Muscle layer of duodenum (tissue), 2 donors: ENCODE data around the gene NPBWR2.
A peak's percentile ranks its signal among the peaks of the same experiment; 100 is the strongest.

Source experiments
- H3K27ac ChIP-seq: one replicate; pipeline ENCODE4 v1.7.0; 2013; ENCODE audit warnings: mild to moderate bottlenecking, low read length
- H3K27me3 ChIP-seq: one replicate; pipeline ENCODE4 v1.7.0; 2013; ENCODE audit warnings: low read depth, mild to moderate bottlenecking, control low read depth, low read length
- H3K36me3 ChIP-seq, 2 donors: one replicate each; pipeline ENCODE4 v1.7.0; 2013; ENCODE audit warnings: low read length in 2 of 2, control low read depth in 1 of 2, mild to moderate bottlenecking in 1 of 2; ENCODE audit not compliant: insufficient read depth in 2 of 2, control insufficient read depth in 1 of 2
- H3K4me1 ChIP-seq, 2 donors: one replicate each; pipeline ENCODE4 v1.7.0; 2013; ENCODE audit warnings: low read length in 2 of 2, mild to moderate bottlenecking in 2 of 2, control low read depth in 1 of 2, moderate library complexity in 1 of 2; ENCODE audit not compliant: insufficient read depth in 2 of 2, control insufficient read depth in 1 of 2
- H3K4me3 ChIP-seq, 2 donors: one replicate each; pipeline ENCODE4 v1.7.0; 2013; ENCODE audit warnings: low read length in 2 of 2, low read depth in 1 of 2, mild to moderate bottlenecking in 1 of 2
- H3K9me3 ChIP-seq, 2 donors: one replicate each; pipeline ENCODE4 v1.7.0; 2013; ENCODE audit warnings: low read length in 2 of 2, control low read depth in 1 of 2, mild to moderate bottlenecking in 1 of 2; ENCODE audit not compliant: control insufficient read depth in 1 of 2
- donor health status: healthy.

Gene NPBWR2

DNA sequence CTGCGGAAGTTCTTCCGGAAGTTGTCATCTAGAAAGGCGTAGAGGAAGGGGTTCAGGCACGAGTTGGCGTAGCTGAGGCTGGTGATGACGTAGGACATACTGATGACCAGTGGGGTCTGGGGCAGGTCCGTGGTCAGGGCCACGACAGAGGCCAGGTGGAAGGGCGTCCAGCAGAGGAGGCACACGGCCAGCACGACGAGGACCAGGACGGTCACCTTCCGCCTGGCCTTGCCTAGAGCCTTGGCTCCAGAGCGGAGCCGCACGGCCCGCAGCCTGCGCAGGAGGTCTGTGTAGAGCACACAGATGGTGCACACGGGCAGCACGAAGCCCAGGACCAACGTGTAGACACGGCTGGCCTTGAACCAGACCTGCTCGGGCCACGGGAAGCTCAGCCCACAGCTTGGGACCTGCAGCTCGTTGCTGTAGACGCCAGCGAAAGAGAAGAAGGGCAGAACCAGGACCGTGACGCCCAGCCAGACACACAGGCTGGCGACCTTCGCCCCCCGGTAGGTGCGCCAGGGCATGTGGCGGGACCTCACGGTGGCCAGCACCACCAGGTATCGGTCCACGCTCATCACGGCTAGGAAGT, 1.4 kb downstream of the NPBWR2 start:
- Histone ChIP-seq H3K27ac (no peak overlapping the region), H3K4me3 (no peak overlapping the region), H3K4me1 (peaks cover 0 to 7% of the 10 kb centered on the region in 2 donors), H3K36me3 (no peaks in the 10 kb centered on the region), H3K27me3 (peaks cover 16% of the 10 kb centered on the region), H3K9me3 (no peaks in the 10 kb centered on the region)

DNA sequence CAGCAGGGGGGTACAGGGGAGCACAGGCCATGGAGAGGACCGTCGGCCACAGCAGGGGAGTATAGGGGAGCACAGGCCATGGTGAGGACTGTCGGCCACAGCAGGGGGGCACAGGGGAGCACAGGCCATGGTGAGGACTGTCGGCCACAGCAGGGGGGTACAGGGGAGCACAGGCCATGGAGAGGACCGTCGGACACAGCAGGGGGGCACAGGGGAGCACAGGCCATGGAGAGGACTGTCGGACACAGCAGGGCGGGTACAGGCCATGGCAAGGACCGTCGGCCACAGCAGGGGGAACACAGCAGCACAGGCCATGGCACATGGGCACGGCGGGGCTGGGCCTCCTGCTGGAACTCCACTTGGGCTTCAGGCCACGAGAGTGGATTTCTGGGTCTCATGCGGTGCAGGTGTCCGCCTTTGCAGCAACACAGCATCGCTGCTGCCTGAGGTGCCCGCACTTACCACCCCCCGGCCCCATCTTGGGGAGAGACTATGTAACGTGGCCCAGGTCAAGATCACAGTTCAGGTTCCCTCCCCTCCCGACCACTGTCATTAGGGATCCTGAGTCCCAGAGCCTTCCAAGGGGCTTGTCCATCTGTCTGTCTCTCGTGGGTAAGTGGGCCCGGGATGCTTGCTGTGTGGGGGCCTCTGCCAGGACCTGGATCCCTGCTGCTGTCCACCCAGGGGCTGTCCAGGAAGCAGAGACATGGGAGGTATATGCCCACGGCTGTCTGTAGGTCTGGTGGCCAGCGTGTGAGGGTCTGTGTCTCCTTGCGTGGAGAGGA, 2.5 kb downstream of the NPBWR2 start:
- no peaks in the 10 kb centered on the region for H3K9me3 ChIP-seq
- H3K4me3 ChIP-seq, result no peak overlapping the region
- H3K36me3 ChIP-seq, result no peaks in the 10 kb centered on the region
- peaks cover 25% of the 10 kb centered on the region for H3K27me3 ChIP-seq
- peaks cover 0 to 7% of the 10 kb centered on the region in 2 donors for H3K4me1 ChIP-seq
- H3K27ac ChIP-seq, result no peak overlapping the region

DNA sequence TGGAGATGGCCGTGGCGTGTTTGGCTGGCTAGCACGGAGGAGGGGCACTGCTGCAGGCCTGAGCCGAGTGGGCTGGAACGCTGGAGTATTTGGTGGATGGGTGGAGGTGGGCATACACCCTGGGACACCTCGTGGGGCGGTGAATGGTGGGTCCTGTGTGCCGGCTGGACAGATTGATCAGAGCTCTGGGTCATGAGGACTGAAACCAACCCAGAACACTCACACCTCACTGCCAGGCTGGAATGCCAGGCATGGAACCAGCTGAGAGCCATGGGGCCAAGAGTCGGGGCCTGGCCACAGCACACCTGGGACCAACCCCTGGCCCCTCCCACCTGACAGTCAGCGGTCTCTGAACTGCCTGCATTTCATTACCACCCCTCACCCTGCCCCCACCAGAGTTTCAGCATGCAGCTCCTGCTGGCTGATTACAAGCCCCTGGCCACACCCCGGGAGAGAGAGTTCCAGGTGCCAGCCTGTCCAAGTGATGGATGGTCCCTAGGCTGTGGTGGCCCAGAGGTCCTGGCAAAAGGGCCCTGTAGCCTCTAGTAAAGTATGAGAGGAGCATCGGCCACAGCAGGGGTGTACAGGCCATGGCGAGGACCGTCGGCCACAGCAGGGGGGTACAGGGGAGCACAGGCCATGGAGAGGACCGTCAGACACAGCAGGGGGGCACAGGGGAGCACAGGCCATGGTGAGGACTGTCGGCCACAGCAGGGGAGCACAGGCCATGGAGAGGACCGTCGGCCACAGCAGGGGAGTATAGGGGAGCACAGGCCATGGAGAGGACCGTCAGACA, 3.3 kb downstream of the NPBWR2 start:
- peaks cover 25% of the 10 kb centered on the region for H3K27me3 ChIP-seq
- no peaks in the 10 kb centered on the region for H3K9me3 ChIP-seq
- no peaks in the 10 kb centered on the region for H3K36me3 ChIP-seq
- H3K27ac ChIP-seq, result no peak overlapping the region
- no peak overlapping the region for H3K4me3 ChIP-seq
- H3K4me1 ChIP-seq, result peaks cover 0 to 7% of the 10 kb centered on the region in 2 donors

DNA sequence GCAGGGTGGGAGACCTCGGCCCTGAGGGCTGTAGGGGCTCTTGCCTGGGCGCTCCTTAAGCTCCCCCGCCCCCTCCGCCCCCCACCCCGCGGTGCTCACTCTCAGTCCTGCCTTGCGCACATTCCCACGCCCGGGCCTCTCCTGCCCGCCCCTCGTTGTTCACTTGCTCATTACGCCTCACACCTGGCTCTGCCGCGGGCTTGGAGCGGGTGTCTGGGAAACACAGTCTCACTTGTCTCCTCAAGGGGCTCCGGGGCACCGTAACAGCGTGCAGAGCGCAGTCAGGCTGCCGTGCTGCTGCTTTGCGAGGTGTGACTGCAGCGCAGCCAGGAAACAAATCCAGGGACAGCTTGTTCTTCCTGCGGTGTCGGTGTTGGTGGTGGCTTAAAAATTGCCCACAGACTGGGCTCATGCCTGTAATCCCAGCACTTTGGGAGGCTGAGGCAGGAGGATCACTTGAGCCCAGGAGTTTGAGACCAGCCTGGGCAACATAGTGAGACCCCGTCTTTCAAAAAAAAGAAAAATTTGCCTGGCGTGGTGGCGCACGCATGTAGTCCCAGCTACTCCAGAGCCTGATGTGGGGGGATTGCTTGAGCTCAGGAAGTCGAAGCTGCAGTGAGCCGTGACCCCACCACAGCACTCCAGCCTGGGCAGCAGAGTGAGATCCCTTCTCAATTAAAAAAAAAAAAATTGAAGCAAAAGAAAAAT, 4.6 kb downstream of the NPBWR2 start:
- Histone ChIP-seq H3K27ac (no peak overlapping the region), H3K4me1 (peaks cover 0 to 7% of the 10 kb centered on the region in 2 donors), H3K36me3 (no peaks in the 10 kb centered on the region), H3K4me3 (peak overlapping the region in 1 of 2 donors; percentile 50), H3K9me3 (no peaks in the 10 kb centered on the region), H3K27me3 (peaks cover 25% of the 10 kb centered on the region)

DNA sequence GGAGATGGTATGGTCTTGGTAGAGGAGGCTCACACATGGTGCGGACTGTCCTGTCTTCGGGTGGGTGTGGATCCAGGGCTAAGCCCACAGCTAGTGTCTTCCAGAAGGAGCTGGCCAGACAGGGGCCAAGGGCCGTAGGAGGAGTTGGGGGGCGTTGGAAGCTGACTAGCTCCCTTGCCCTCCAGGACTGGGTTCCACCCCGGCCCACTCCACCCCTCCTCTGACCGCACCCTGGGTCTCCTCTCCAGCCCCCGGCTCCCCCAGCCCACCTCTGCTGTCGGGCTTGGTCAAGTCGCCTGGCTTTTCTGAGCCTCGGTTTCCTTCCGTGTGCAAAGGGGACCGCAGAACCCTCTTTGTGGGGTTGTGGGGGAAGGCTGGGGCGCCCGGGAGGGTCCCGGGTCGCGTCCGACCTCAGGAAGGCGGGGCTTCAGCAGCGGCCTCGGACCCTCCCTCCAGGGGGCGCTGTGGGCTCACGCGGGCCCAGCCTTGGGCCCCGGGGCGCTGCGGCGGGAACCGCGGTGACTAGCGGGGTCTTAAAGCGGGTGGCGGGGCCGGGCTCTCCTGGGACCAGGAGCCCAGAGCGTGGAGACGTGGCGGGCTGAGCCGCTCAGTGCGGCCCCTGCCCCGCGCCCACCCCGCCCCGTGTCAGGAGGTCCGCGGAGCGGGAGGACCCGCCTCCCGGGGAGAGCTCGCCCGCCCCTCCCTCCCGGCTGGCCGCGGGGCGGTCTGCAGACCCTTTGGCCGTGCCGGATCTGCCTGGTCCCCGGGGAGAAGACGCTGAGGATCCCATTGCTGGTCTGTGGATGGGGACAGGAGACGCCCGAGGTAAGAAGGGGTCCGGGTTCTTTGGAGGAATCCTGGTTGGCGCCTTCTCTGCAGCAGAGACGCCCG, 5.4 kb downstream of the NPBWR2 start:
- H3K4me1 ChIP-seq, result peaks cover 0 to 7% of the 10 kb centered on the region in 2 donors
- peaks cover 25% of the 10 kb centered on the region for H3K27me3 ChIP-seq
- H3K4me3 ChIP-seq, result peak overlapping the region in 1 of 2 donors; percentile 50
- H3K9me3 ChIP-seq, result no peaks in the 10 kb centered on the region
- H3K36me3 ChIP-seq, result no peaks in the 10 kb centered on the region
- H3K27ac ChIP-seq, result no peak overlapping the region

DNA sequence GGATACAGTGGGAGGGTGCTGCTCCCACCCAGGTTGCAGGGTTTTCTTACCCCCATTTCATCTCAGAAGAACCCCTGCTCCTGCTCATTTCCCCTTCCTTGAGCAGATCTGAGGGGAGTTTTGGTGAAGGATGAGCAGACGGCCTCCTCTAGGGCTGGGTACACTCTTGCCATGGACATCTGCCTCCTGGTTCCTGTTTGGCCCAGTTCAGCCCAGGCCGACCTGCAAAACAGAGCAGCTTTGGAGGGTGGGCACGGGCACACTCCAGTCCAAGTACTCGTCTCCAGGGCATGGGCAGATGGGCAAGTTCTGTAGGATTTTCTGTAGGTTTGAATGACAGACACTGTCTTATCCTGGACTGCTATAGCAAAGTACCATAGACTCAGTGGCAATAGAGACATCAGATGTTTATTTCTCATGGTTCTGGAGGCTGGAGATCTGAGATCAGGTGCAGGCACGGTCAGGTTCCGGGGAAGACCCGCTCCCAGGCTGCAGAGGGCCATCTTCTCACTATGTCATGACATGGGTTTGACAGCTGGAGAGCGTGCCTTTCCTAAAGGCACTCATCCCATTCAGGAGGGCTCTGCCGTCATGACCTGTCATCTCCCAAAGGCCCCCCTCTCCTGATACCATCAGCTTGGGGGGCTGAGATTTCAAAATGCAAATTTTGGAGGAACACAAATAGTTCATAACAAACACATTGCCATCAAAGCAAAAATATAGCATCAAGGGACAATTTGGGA, 6.2 kb downstream of the NPBWR2 start:
- H3K4me3 ChIP-seq, result no peak overlapping the region
- peaks cover 25% of the 10 kb centered on the region for H3K27me3 ChIP-seq
- peaks cover 0 to 7% of the 10 kb centered on the region in 2 donors for H3K4me1 ChIP-seq
- no peaks in the 10 kb centered on the region for H3K36me3 ChIP-seq
- H3K27ac ChIP-seq, result no peak overlapping the region
- H3K9me3 ChIP-seq, result no peaks in the 10 kb centered on the region

DNA sequence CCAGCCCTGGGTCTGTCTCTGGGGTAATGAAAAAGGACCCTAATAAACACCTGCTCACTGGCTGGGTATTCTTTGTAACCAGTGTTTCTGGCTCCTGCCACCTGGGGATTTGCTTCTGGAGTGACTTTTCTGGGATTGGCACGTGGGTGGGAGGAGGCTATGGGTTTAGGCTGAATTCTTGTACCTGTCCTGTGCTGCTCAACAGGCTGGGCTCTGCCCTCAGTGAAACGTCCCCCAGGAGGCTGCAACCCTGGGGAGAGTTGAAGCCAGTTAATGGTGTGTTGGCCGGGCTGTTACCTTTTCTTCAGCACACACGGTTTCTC, 6.8 kb downstream of the NPBWR2 start:
- H3K27ac ChIP-seq, result no peak overlapping the region
- peaks cover 25% of the 10 kb centered on the region for H3K27me3 ChIP-seq
- peaks cover 0 to 7% of the 10 kb centered on the region in 2 donors for H3K4me1 ChIP-seq

DNA sequence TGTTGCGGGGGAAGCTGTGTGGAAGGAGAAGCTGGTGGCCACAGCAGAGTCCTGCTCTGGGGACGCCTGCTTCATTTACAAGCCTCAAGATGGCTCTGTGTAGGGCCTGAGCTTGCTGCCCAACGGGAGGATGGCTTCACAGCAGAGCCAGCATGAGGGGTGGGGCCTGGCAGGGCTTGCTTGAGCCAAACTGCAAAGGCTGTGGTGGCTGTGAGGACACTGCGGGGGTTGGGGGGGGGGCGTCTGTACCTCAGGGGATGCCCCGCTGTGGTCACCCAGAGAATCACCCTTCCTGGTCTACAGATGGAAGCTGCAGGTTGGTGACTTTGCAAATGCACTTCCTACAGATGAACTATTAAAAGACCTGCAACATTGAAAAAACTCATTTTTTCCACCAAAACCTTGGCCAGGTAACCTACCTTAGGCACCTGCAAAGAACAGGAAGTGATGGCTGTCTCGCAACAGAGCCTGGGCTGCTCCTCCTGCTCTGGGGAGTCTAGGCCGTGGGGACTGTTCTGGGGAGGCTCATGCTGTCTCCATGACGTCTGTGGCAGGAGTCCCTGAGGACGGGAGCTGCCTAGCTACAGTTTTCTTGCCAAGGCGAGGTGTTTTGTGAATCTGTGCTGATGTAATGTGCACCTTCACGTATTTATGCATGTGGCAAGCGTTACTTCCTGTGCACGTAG, 7.3 kb downstream of the NPBWR2 start:
- Histone ChIP-seq H3K27me3 (peaks cover 25% of the 10 kb centered on the region), H3K9me3 (no peaks in the 10 kb centered on the region), H3K4me1 (peaks cover 0 to 7% of the 10 kb centered on the region in 2 donors)

More for the DNA sequence above, 6.8 kb downstream of the NPBWR2 start:
- H3K4me3 ChIP-seq, result no peak overlapping the region
- no peaks in the 10 kb centered on the region for H3K9me3 ChIP-seq
- H3K36me3 ChIP-seq, result no peaks in the 10 kb centered on the region

DNA sequence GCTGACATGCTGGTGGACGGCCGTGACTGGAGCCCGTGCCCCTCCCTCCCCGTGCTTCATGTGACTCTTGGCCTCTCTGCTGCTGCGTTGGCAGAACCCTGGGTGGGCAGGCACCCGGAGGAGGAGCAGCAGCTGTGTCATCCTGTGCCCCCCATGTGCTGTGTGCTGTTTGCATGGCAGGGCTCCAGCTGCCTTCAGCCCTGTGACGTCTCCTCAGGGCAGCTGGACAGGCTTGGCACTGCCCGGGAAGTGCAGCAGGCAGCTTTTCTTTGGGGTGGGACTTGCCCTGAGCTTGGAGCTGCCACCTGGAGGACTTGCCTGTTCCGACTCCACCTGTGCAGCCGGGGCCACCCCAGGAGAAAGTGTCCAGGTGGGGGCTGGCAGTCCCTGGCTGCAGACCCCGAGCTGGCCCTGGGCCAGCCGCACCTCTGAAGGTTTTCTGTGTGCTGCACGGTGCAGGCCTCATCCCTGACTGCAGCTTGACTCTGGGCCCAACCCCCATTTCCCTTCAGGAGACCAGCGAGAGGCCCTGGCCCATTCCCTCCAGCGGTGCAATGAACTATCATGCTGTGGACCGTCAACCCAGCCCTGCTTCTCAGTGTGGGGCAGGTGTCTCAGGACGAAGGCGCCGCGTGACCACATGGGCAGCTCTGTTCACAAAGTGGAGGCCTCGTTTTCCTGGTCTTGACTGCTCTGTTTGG, 8.1 kb downstream of the NPBWR2 start:
- Histone ChIP-seq H3K9me3 (no peaks in the 10 kb centered on the region), H3K36me3 (no peaks in the 10 kb centered on the region), H3K4me1 (peaks cover 0 to 7% of the 10 kb centered on the region in 2 donors), H3K4me3 (no peak overlapping the region), H3K27me3 (peaks cover 25% of the 10 kb centered on the region), H3K27ac (no peak overlapping the region)

More for the DNA sequence above, 7.3 kb downstream of the NPBWR2 start:
- Histone ChIP-seq H3K36me3 (no peaks in the 10 kb centered on the region), H3K4me3 (no peak overlapping the region), H3K27ac (no peak overlapping the region)
